Gastrocnemius medialis (tissue), 4 donors: ENCODE results near the gene PRIMA1. TPM values are rescaled to one million over a fixed set of nuclear protein-coding genes. Genes with fewer than 3 reads are reported as not detected.

Source experiments
- ATAC-seq, 2 donors: fragments of 150-250 bp; one replicate each; pipeline ENCODE4 v1.9.1; 2016
- DNase-seq, 2 donors: peaks; one replicate each; pipeline ENCODE4 v3.0.0-alpha.2; 2019
- H3K27ac ChIP-seq, 4 donors: fragments of 200-600 bp; sonication (generic); 1 replicate in 1 of 4; 2 replicates in 3 of 4; pipeline ENCODE4 v1.5.1; 2016 to 2018; ENCODE audit warnings: mild to moderate bottlenecking in 2 of 4, moderate library complexity in 1 of 4
- H3K27me3 ChIP-seq, 3 donors: fragments of 200-600 bp; sonication (generic) in 2 of 3; 1 replicate in 1 of 3; 2 replicates in 2 of 3; pipeline versions ENCODE4 v1.5.1 to v1.6.0; 2016 to 2019; ENCODE audit warnings: mild to moderate bottlenecking in 1 of 3, moderate library complexity in 1 of 3
- H3K36me3 ChIP-seq, 2 donors: fragments of 200-600 bp; sonication (generic) in 1 of 2; one replicate each; pipeline ENCODE4 v1.5.1; 2017 to 2018
- H3K4me1 ChIP-seq, 2 donors: fragments of 200-600 bp; sonication (generic) in 1 of 2; one replicate each; pipeline ENCODE4 v1.5.1; 2016 to 2017; ENCODE audit warnings: mild to moderate bottlenecking in 2 of 2
- H3K4me3 ChIP-seq, 4 donors: fragments of 200-600 bp; sonication (generic) in 3 of 4; 1 replicate in 1 of 4; 2 replicates in 3 of 4; pipeline ENCODE4 v1.5.1; 2016 to 2019; ENCODE audit warnings: mild to moderate bottlenecking in 2 of 4
- H3K9me3 ChIP-seq, 3 donors: fragments of 200-600 bp; sonication (generic) in 2 of 3; 1 replicate in 1 of 3; 2 replicates in 2 of 3; pipeline ENCODE4 v1.5.1; 2016 to 2019
- CTCF ChIP-seq, 5 experiments: fragments of 450-650 bp in 3 of 5; fragments of 200-600 bp in 2 of 5; sonication (generic) in 2 of 5; IDR thresholded peaks in 4 of 5; conservative IDR thresholded peaks in 1 of 5; 1 replicate in 4 of 5; 2 replicates in 1 of 5; pipeline ENCODE4 v1.5.1; 2016 to 2019; ENCODE audit warnings: antibody characterized with exemption in 5 of 5, mild to moderate bottlenecking in 3 of 5, moderate library complexity in 3 of 5
- POLR2A ChIP-seq, 2 donors: fragments of 450-650 bp; IDR thresholded peaks; one replicate each; pipeline ENCODE4 v1.6.1; 2017; ENCODE audit warnings: antibody characterized with exemption in 2 of 2, mild to moderate bottlenecking in 2 of 2, moderate library complexity in 2 of 2
- in situ Hi-C, 4 donors: fragments of 200-750 bp; cut with MboI; loops; one replicate each; pipeline versions ENCODE4 v1.15.0 to v1.8.0; 2017; ENCODE audit warnings: low sequenced_read_pairs in 4 of 4
- intact Hi-C: fragments of 100-400 bp; cut with DNase I; formaldehyde crosslinking; loops from one replicate; pipeline ENCODE4 v1.15.1; 2023; ENCODE audit warnings: low total_unique reads
- total RNA-seq, 4 donors: library from RNA; depleted of rRNA; stranded (reverse); fragments of >200 nt; gene quantifications; one replicate each; pipeline versions ENCODE4 v1.1.0 to v1.2.3, GENCODE V29; 2016

PRIMA1 gene
- total RNA-seq, 4 donors from 2014 or later, result 0.09 to 1.0 (median 0.16) TPM; not detected in 1

GRCh38 chr14:93709249-93709648 lies 79.0 kb downstream of the PRIMA1 start:
- in situ Hi-C loops, result no loop called here
- H3K9me3 ChIP-seq, result no peaks in the 10 kb centered on the region

GRCh38 chr14:93708800-93709199 lies 79.5 kb downstream of the PRIMA1 start:
- intact Hi-C loops, result no loop called here
- no peak for DNase-seq
- Histone ChIP-seq H3K4me3 (no peak overlapping the region), H3K4me1 (no peaks in the 10 kb centered on the region), H3K27me3 (peaks cover 0 to 9% (median 0%) of the 10 kb centered on the region in 3 donors), H3K27ac (no peak overlapping the region), H3K36me3 (no peaks in the 10 kb centered on the region), H3K9me3 (no peaks in the 10 kb centered on the region)
- no peak for TF ChIP-seq POLR2A (IDR thresholded peaks at IDR 0.05)
- no peak for TF ChIP-seq CTCF (IDR thresholded peaks at IDR 0.05 in 4 of 5, conservative IDR thresholded peaks at IDR 0.05 in 1 of 5)
- no peak for ATAC-seq
- in situ Hi-C loops, result no loop called here

More at GRCh38 chr14:93709249-93709648, 79.0 kb downstream of the PRIMA1 start:
- Histone ChIP-seq H3K27ac (no peak overlapping the region), H3K4me1 (no peaks in the 10 kb centered on the region), H3K36me3 (no peaks in the 10 kb centered on the region), H3K4me3 (no peak overlapping the region), H3K27me3 (peaks cover 0 to 10% (median 0%) of the 10 kb centered on the region in 3 donors)
- TF ChIP-seq POLR2A (IDR thresholded peaks at IDR 0.05) (no peak), CTCF (IDR thresholded peaks at IDR 0.05 in 4 of 5, conservative IDR thresholded peaks at IDR 0.05 in 1 of 5) (no peak)
- ATAC-seq (no peak), DNase-seq (no peak)
- intact Hi-C loops, result no loop called here

GRCh38 chr14:93708311-93708734 lies 80.0 kb downstream of the PRIMA1 start:
- Histone ChIP-seq H3K36me3 (no peaks in the 10 kb centered on the region), H3K27me3 (peaks cover 0 to 6% (median 0%) of the 10 kb centered on the region in 3 donors), H3K4me1 (no peaks in the 10 kb centered on the region), H3K27ac (no peak overlapping the region), H3K9me3 (no peaks in the 10 kb centered on the region), H3K4me3 (no peak overlapping the region)
- intact Hi-C loops (no loop called here), in situ Hi-C loops (no loop called here)
- DNase-seq (no peak), ATAC-seq (no peak)
- TF ChIP-seq POLR2A (IDR thresholded peaks at IDR 0.05), result no peak

- no peak overlapping the region for H3K4me3 ChIP-seq
- no peak for ATAC-seq
- H3K4me1 ChIP-seq, result no peaks in the 10 kb centered on the region
- intact Hi-C loops (no loop called here), in situ Hi-C loops (no loop called here)
- no peak overlapping the region for H3K27ac ChIP-seq
- H3K36me3 ChIP-seq, result no peaks in the 10 kb centered on the region
- DNase-seq, result no peak
- no peaks in the 10 kb centered on the region for H3K9me3 ChIP-seq
- TF ChIP-seq POLR2A (IDR thresholded peaks at IDR 0.05), result no peak
- TF ChIP-seq CTCF (IDR thresholded peaks at IDR 0.05 in 4 of 5, conservative IDR thresholded peaks at IDR 0.05 in 1 of 5), result no peak
- H3K27me3 ChIP-seq, result peaks cover 0 to 4% (median 0%) of the 10 kb centered on the region in 3 donors
These were observed 80.8 kb downstream of the PRIMA1 start for GRCh38 chr14:93707475-93707874.

- no peak overlapping the region for H3K4me3 ChIP-seq
- H3K27me3 ChIP-seq, result no peaks in the 10 kb centered on the region
- DNase-seq (no peak), ATAC-seq (no peak)
- TF ChIP-seq CTCF (IDR thresholded peaks at IDR 0.05 in 4 of 5, conservative IDR thresholded peaks at IDR 0.05 in 1 of 5) (no peak), POLR2A (IDR thresholded peaks at IDR 0.05) (no peak)
- no peaks in the 10 kb centered on the region for H3K9me3 ChIP-seq
- H3K4me1 ChIP-seq, result no peaks in the 10 kb centered on the region
- no peak overlapping the region for H3K27ac ChIP-seq
- in situ Hi-C loops, result no loop called here
- intact Hi-C loops, result no loop called here
- no peaks in the 10 kb centered on the region for H3K36me3 ChIP-seq
These were observed 81.8 kb downstream of the PRIMA1 start for GRCh38 chr14:93706360-93706955.
